Measurements from ENCODE around the gene MAPK4. TPM values are rescaled to one million over a fixed set of nuclear protein-coding genes. Genes with fewer than 3 reads are reported as not detected.

MAPK4 gene
- total and polyA plus RNA-seq, 10 of the 15 experiments (the other 5 are each of a cell fraction or from before 2014, with no cell fraction given), result 0.03 to 0.11 (median 0.06) TPM; not detected in 4

GRCh38 chr18:50632895-50633515 lies 73.1 kb downstream of the MAPK4 start:
- no peaks in the 10 kb centered on the region for H3K79me2 ChIP-seq (ENCODE audit: control insufficient read depth, insufficient read depth, low read length)
- 23% methylated on average over 7 of the region's 8 CpGs for WGBS (ENCODE audit: insufficient coverage, insufficient replicate concordance, low lambda C conversion rate, missing lambda C conversion rate)
- H3K27me3 ChIP-seq (replicated peaks in 1 of 2; ENCODE audit: control insufficient read depth in 2 of 2, insufficient read depth in 2 of 2, low read length in 1 of 2), result no peaks in the 10 kb centered on the region; a peak in 1 of 4 replicates
- RAD21 ChIA-PET (ENCODE audit: unreplicated experiment), result no interaction called here
- H4K20me1 ChIP-seq (ENCODE audit: control insufficient read depth, insufficient read depth), result no peaks in the 10 kb centered on the region
- no peak overlapping the region for H2AFZ ChIP-seq (ENCODE audit: control insufficient read depth, low read depth, low read length)
- H3K36me3 ChIP-seq (ENCODE audit: control insufficient read depth in 2 of 2, insufficient read depth in 2 of 2, low read length in 1 of 2), result no peaks in the 10 kb centered on the region
- H3K4me2 ChIP-seq (ENCODE audit: control insufficient read depth, insufficient read depth), result no peak overlapping the region
- DNase-seq (ENCODE audit: low read depth, low spot score), result no peak
- CTCF ChIA-PET, result no interaction called here
- SMC1A ChIA-PET (ENCODE audit: uncharacterized antibody, unreplicated experiment), result no interaction called here
- in situ Hi-C loops (cut with MboI), result no loop called here
- no peaks in the 10 kb centered on the region for H3K9me3 ChIP-seq (replicated peaks; ENCODE audit: control insufficient read depth, insufficient read depth, low read length)
- intact Hi-C loops (cut with micrococcal nuclease; ENCODE audit: unreplicated experiment), result no loop called here
- no peak overlapping the region for H3K4me3 ChIP-seq
- POLR2A ChIA-PET, result interaction anchor here (0.7 kb wide), 1 partner anchor 106 kb away, joined by 5 read pairs; no protein-coding TSS in a partner anchor
- no peak overlapping the region for H3K9ac ChIP-seq (ENCODE audit: control insufficient read depth, insufficient read depth, low read length)
- ATAC-seq, result no peak
- no TSS peak for BruUV-seq (replicated peaks)
- no peak for TF ChIP-seq TCF7 (IDR thresholded peaks at IDR 0.05; ENCODE audit: borderline replicate concordance)
- no peak for TF ChIP-seq BRCA1 (IDR thresholded peaks at IDR 0.05; ENCODE audit: low read depth, low read length)
- no peak for TF ChIP-seq POLR2AphosphoS2 (IDR thresholded peaks at IDR 0.05; ENCODE audit: low read depth, low read length)
- TF ChIP-seq CEBPB (IDR thresholded peaks at IDR 0.05; ENCODE audit: borderline replicate concordance in 1 of 2, low read depth in 2 of 2, low read length in 2 of 2), result no peak
- TF ChIP-seq STAT1 (conservative IDR thresholded peaks at IDR 0.05), result no peak
- TF ChIP-seq FOXK2 (IDR thresholded peaks at IDR 0.05), result no peak
- no peak overlapping the region for H3K27ac ChIP-seq (ENCODE audit: control insufficient read depth, insufficient read depth)
- no peak for FAIRE-seq
- no peaks in the 10 kb centered on the region for H3K4me1 ChIP-seq (ENCODE audit: control insufficient read depth, insufficient read depth, low read length)

GRCh38 chr18:50633992-50634391 lies 74.1 kb downstream of the MAPK4 start:
- Histone ChIP-seq H3K4me3 (no peak overlapping the region), H3K4me2 (ENCODE audit: control insufficient read depth, insufficient read depth) (no peak overlapping the region), H3K27me3 (replicated peaks in 1 of 2; ENCODE audit: control insufficient read depth in 2 of 2, insufficient read depth in 2 of 2, low read length in 1 of 2) (no peaks in the 10 kb centered on the region; a peak in 1 of 4 replicates), H3K27ac (ENCODE audit: control insufficient read depth, insufficient read depth) (no peak overlapping the region), H3K9me3 (replicated peaks; ENCODE audit: control insufficient read depth, insufficient read depth, low read length) (no peaks in the 10 kb centered on the region), H3K79me2 (ENCODE audit: control insufficient read depth, insufficient read depth, low read length) (no peaks in the 10 kb centered on the region), H3K4me1 (ENCODE audit: control insufficient read depth, insufficient read depth, low read length) (no peaks in the 10 kb centered on the region), H2AFZ (ENCODE audit: control insufficient read depth, low read depth, low read length) (no peak overlapping the region), H3K9ac (ENCODE audit: control insufficient read depth, insufficient read depth, low read length) (no peak overlapping the region), H4K20me1 (ENCODE audit: control insufficient read depth, insufficient read depth) (no peaks in the 10 kb centered on the region), H3K36me3 (ENCODE audit: control insufficient read depth in 2 of 2, insufficient read depth in 2 of 2, low read length in 1 of 2) (no peaks in the 10 kb centered on the region)
- intact Hi-C loops (cut with micrococcal nuclease; ENCODE audit: unreplicated experiment) (no loop called here), in situ Hi-C loops (cut with MboI) (no loop called here)
- whole genome bisulfite sequencing (ENCODE audit: insufficient coverage, insufficient replicate concordance, low lambda C conversion rate, missing lambda C conversion rate), result 41% methylated on average over 3 of the region's 3 CpGs
- no peak for ATAC-seq
- no TSS peak for BruUV-seq (replicated peaks)
- ChIA-PET POLR2A (no interaction called here), CTCF (no interaction called here), SMC1A (ENCODE audit: uncharacterized antibody, unreplicated experiment) (interaction anchor here (0.8 kb wide), 1 partner anchor 313 kb away, joined by 3 read pairs; no protein-coding TSS in a partner anchor), RAD21 (ENCODE audit: unreplicated experiment) (no interaction called here)
- FAIRE-seq, result no peak
- no peak for DNase-seq (ENCODE audit: low read depth, low spot score)
- TF ChIP-seq EZH2 (IDR thresholded peaks at IDR 0.05; ENCODE audit: borderline replicate concordance, control insufficient read depth, low read depth, low read length), result no peak
- no peak for TF ChIP-seq RELA (IDR thresholded peaks at IDR 0.05; ENCODE audit: borderline replicate concordance, partially characterized antibody)
- TF ChIP-seq EP300 (IDR thresholded peaks at IDR 0.05; ENCODE audit: borderline replicate concordance in 1 of 2, control insufficient read depth in 1 of 2, low read depth in 2 of 2, low read length in 2 of 2), result no peak
- no peak for TF ChIP-seq RFX5 (IDR thresholded peaks at IDR 0.05; ENCODE audit: low read depth, low read length)
- no peak for TF ChIP-seq SPI1 (IDR thresholded peaks at IDR 0.05; ENCODE audit: borderline replicate concordance, insufficient read depth, low read depth, low read length)
- TF ChIP-seq POLR2A (IDR thresholded peaks at IDR 0.05; ENCODE audit: low read depth, low read length), result no peak
- TF ChIP-seq NR2C2 (IDR thresholded peaks at IDR 0.05; ENCODE audit: borderline replicate concordance, control insufficient read depth, insufficient read length, low read depth), result no peak
- TF ChIP-seq CBX3 (IDR thresholded peaks at IDR 0.05; ENCODE audit: borderline replicate concordance, low read depth), result no peak
- TF ChIP-seq TAF1 (IDR thresholded peaks at IDR 0.05; ENCODE audit: borderline replicate concordance, low read depth, low read length), result no peak
- no peak for TF ChIP-seq SMARCA5 (IDR thresholded peaks at IDR 0.05)

All from GM12878 (cell line).